HL-60 (cell line): Measurements from ENCODE around the gene DNAJB12.

Source experiments
- POLR2AphosphoS5 ChIP-seq: IDR thresholded peaks from 2 replicates; pipeline ENCODE4 v1.6.1; 2012; ENCODE audit warnings: low read depth
- TF ChIP-seq, protein P1 (sequence below): IDR thresholded peaks from one replicate; pipeline ENCODE4 v1.5.1; 2011; ENCODE audit warnings: low read length, control low read depth, inconsistent platforms; ENCODE audit not compliant: insufficient read depth
- TF ChIP-seq, protein P2 (sequence below): IDR thresholded peaks from 2 replicates; pipeline ENCODE4 v1.6.1; 2012; ENCODE audit warnings: low read depth; ENCODE audit not compliant: insufficient replicate concordance

DNA sequence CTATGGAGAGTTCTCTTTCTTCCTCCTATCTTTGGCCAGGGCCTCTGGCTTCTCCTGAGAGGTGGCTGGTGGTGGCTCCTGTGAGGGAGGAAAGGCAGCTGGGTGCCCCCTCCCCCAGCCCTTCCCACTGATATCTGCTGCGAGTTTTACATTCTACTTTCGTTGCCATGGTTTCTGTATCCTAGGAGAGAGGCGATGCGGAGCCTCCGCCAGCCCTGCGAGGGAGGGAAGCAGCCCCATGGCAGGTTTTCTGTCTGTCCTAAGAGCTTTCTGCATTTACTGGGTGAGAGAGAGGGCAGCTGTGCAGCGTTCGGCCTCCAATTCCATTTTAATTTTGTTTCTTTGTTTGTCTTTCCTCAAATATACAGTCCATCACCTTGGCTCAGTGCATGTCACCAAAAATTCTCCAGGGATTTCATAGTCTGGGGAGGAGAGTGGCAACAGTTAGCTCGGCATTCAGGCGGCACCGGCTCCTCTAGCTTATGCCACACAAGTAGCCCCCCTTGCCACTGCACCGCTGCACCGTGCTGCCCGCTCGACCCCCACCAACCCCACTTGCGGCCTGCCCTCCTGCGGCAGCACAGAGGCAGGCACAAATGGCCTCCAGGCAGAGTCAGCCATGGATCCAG lies 20.4 kb downstream of the DNAJB12 start:
- TF ChIP-seq, protein P1, sequence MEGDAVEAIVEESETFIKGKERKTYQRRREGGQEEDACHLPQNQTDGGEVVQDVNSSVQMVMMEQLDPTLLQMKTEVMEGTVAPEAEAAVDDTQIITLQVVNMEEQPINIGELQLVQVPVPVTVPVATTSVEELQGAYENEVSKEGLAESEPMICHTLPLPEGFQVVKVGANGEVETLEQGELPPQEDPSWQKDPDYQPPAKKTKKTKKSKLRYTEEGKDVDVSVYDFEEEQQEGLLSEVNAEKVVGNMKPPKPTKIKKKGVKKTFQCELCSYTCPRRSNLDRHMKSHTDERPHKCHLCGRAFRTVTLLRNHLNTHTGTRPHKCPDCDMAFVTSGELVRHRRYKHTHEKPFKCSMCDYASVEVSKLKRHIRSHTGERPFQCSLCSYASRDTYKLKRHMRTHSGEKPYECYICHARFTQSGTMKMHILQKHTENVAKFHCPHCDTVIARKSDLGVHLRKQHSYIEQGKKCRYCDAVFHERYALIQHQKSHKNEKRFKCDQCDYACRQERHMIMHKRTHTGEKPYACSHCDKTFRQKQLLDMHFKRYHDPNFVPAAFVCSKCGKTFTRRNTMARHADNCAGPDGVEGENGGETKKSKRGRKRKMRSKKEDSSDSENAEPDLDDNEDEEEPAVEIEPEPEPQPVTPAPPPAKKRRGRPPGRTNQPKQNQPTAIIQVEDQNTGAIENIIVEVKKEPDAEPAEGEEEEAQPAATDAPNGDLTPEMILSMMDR = no peak
- TF ChIP-seq, protein P2, sequence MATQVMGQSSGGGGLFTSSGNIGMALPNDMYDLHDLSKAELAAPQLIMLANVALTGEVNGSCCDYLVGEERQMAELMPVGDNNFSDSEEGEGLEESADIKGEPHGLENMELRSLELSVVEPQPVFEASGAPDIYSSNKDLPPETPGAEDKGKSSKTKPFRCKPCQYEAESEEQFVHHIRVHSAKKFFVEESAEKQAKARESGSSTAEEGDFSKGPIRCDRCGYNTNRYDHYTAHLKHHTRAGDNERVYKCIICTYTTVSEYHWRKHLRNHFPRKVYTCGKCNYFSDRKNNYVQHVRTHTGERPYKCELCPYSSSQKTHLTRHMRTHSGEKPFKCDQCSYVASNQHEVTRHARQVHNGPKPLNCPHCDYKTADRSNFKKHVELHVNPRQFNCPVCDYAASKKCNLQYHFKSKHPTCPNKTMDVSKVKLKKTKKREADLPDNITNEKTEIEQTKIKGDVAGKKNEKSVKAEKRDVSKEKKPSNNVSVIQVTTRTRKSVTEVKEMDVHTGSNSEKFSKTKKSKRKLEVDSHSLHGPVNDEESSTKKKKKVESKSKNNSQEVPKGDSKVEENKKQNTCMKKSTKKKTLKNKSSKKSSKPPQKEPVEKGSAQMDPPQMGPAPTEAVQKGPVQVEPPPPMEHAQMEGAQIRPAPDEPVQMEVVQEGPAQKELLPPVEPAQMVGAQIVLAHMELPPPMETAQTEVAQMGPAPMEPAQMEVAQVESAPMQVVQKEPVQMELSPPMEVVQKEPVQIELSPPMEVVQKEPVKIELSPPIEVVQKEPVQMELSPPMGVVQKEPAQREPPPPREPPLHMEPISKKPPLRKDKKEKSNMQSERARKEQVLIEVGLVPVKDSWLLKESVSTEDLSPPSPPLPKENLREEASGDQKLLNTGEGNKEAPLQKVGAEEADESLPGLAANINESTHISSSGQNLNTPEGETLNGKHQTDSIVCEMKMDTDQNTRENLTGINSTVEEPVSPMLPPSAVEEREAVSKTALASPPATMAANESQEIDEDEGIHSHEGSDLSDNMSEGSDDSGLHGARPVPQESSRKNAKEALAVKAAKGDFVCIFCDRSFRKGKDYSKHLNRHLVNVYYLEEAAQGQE = no peak
- TF ChIP-seq POLR2AphosphoS5 = no peak
